PC-9 (cell line): ENCODE data around the gene ATG3.

Experiments
- EZH2 ChIP-seq: fragments of 200-600 bp; sonication (generic); IDR thresholded peaks from 2 replicates; pipeline ENCODE4 v1.8.0; 2017; ENCODE audit warnings: antibody characterized with exemption, low read depth
- TF ChIP-seq, protein P1 (sequence below): fragments of 200-600 bp; sonication (generic); conservative IDR thresholded peaks from 2 replicates; pipeline ENCODE4 v1.6.1; 2017; ENCODE audit warnings: mixed run types, antibody characterized with exemption, mild to moderate bottlenecking, moderate library complexity

DNA sequence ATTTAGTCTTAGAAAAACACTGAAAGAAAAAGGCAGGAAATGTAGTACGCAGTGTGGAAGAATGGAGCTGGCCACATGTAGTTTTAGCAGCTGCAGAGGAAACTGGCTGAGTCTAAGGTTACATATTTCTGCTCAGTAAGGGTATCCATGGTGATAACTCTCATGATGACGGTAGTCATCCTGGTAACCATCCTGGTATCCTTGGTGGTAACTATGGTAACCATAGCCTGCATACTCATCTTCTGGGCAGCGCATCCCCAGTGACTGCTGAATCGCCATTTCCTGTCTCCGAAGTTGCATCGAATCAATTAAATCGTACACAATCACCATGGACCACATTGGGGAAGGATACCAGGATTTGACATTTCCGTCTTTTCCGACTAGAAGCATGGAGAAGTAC lies 43.5 kb upstream of the ATG3 start:
- TF ChIP-seq, protein P1, sequence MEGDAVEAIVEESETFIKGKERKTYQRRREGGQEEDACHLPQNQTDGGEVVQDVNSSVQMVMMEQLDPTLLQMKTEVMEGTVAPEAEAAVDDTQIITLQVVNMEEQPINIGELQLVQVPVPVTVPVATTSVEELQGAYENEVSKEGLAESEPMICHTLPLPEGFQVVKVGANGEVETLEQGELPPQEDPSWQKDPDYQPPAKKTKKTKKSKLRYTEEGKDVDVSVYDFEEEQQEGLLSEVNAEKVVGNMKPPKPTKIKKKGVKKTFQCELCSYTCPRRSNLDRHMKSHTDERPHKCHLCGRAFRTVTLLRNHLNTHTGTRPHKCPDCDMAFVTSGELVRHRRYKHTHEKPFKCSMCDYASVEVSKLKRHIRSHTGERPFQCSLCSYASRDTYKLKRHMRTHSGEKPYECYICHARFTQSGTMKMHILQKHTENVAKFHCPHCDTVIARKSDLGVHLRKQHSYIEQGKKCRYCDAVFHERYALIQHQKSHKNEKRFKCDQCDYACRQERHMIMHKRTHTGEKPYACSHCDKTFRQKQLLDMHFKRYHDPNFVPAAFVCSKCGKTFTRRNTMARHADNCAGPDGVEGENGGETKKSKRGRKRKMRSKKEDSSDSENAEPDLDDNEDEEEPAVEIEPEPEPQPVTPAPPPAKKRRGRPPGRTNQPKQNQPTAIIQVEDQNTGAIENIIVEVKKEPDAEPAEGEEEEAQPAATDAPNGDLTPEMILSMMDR: no peak
- TF ChIP-seq EZH2: no peak
